Astrocyte (in vitro differentiated cells and primary cell): ENCODE measurements around the gene UST. TPM values are rescaled to one million over a fixed set of nuclear protein-coding genes. Genes with fewer than 3 reads are reported as not detected.

Source experiments
- DNase-seq: peaks from one replicate; pipeline ENCODE4 v3.0.0-alpha.2; 2010; ENCODE audit warnings: low read depth
- FAIRE-seq: peaks from 2 replicates; lab custom pipeline; 2011; peaks lifted over from hg19 to GRCh38; lab: Jason Lieb, UNC
- H2AFZ ChIP-seq: 2 replicates; pipeline ENCODE4 v1.6.0; 2012; ENCODE audit warnings: low read depth, low read length, inconsistent platforms
- H3K27ac ChIP-seq: 2 replicates; pipeline ENCODE4 v1.5.1; 2011; ENCODE audit warnings: low read depth, low read length, inconsistent platforms
- H3K27me3 ChIP-seq: 2 replicates; pipeline ENCODE4 v1.6.0; 2011; ENCODE audit warnings: low read length, inconsistent platforms; ENCODE audit not compliant: insufficient read depth
- H3K36me3 ChIP-seq: 2 replicates; pipeline ENCODE4 v1.5.1; 2011; ENCODE audit warnings: low read length, inconsistent platforms; ENCODE audit not compliant: insufficient read depth
- H3K4me1 ChIP-seq: 2 replicates; pipeline ENCODE4 v1.5.1; 2011; ENCODE audit warnings: low read length, inconsistent platforms; ENCODE audit not compliant: insufficient read depth
- H3K4me2 ChIP-seq: 2 replicates; pipeline ENCODE4 v1.6.0; 2012; ENCODE audit warnings: low read length, inconsistent platforms
- H3K4me3 ChIP-seq: 2 replicates; pipeline ENCODE4 v1.5.1; 2011; ENCODE audit warnings: low read depth, mild to moderate bottlenecking, low read length, inconsistent platforms; ENCODE audit not compliant: insufficient read depth
- H3K79me2 ChIP-seq: 2 replicates; pipeline ENCODE4 v1.6.0; 2012; ENCODE audit warnings: mild to moderate bottlenecking, low read length, inconsistent platforms; ENCODE audit not compliant: insufficient read depth
- H3K9ac ChIP-seq: 2 replicates; pipeline ENCODE4 v1.6.0; 2012; ENCODE audit warnings: mild to moderate bottlenecking, low read length, inconsistent platforms
- H3K9me3 ChIP-seq: 2 replicates; pipeline ENCODE4 v1.5.1; 2012; ENCODE audit warnings: low read depth, mild to moderate bottlenecking, low read length, inconsistent platforms; ENCODE audit not compliant: insufficient read depth
- H4K20me1 ChIP-seq: 2 replicates; pipeline ENCODE4 v1.6.0; 2012; ENCODE audit warnings: low read length, inconsistent platforms; ENCODE audit not compliant: insufficient read depth
- H3K27ac Mint-ChIP-seq: one replicate; pipeline ENCODE4 v1.8.0; 2021; ENCODE audit warnings: mild to moderate bottlenecking, mixed read lengths; ENCODE audit not compliant: unreplicated experiment
- H3K27me3 Mint-ChIP-seq: one replicate; pipeline ENCODE4 v1.8.0; 2021; ENCODE audit warnings: low read depth, mixed read lengths; ENCODE audit not compliant: unreplicated experiment
- H3K36me3 Mint-ChIP-seq: one replicate; pipeline ENCODE4 v1.8.0; 2021; ENCODE audit warnings: low read depth, mixed read lengths; ENCODE audit not compliant: unreplicated experiment
- H3K4me1 Mint-ChIP-seq: one replicate; pipeline ENCODE4 v1.8.0; 2021; ENCODE audit warnings: low read depth, mixed read lengths; ENCODE audit not compliant: unreplicated experiment
- H3K4me3 Mint-ChIP-seq: one replicate; pipeline ENCODE4 v1.8.0; 2021; ENCODE audit warnings: mild to moderate bottlenecking, moderate library complexity, mixed read lengths; ENCODE audit not compliant: unreplicated experiment
- H3K9me3 Mint-ChIP-seq: one replicate; pipeline ENCODE4 v1.8.0; 2021; ENCODE audit warnings: mild to moderate bottlenecking, mixed read lengths; ENCODE audit not compliant: unreplicated experiment
- CTCF ChIP-seq: IDR thresholded peaks from 2 replicates; pipeline ENCODE4 v1.5.1; 2011; ENCODE audit warnings: low read depth, mild to moderate bottlenecking, inconsistent platforms, low read length, moderate library complexity; ENCODE audit not compliant: insufficient read depth
- EZH2 ChIP-seq: IDR thresholded peaks from 2 replicates; pipeline ENCODE4 v1.6.1; 2012; ENCODE audit warnings: mild to moderate bottlenecking, low read length, inconsistent platforms; ENCODE audit not compliant: insufficient read depth
- total RNA-seq: library from RNA; stranded (reverse); gene quantifications from 2 replicates; pipeline ENCODE4 v1.2.1, GENCODE V29; 2021

Gene UST
- total RNA-seq, 1 donor from 2014 or later, result 15.3 TPM

DNA sequence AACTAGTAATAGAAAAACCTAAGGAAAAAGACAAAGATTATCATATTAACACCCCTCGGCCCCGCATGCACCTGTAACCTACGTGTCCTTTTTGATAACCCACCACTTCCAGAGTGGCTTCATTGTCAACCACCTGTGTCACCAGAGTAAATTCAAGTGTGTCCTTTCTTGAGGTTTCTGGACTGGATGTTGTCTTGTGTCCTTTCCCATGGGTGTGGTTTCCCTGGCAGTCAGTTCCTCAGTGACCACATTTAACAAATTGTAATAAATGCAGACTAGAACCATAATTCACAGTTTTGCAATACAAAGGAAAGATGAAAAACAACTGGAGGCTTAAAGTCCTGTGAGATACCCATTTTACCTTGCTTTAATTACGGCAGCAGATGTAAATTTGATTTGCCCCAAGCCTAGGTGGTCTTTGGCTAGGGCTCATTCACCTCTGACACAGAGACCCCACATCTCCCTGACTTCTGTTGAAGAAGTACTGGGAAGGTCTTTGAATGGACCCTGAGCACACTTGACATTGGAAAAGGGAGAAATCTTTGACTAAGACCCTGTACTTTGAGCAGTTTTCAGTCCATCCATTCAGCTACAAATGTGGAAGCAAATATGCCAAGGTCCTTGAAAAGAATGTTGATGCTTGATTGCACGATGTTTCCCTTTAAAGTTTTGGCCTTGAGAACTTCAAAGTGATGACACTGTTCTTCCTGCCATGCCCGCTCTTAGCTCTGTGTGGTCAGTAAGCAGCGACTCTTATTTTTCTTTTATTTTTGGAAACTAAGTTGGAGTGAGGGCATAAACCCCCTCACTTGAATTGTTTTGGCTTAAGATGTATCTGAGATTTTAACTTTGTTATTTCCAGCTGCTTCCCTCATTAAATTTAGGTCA is 232.4 kb downstream of the UST start:
- no peak for DNase-seq
- Histone ChIP-seq H3K4me3 (no peak overlapping the region), H3K27ac (no peak overlapping the region), H3K27me3 (no peaks in the 10 kb centered on the region), H3K9me3 (no peaks in the 10 kb centered on the region), H4K20me1 (no peaks in the 10 kb centered on the region), H2AFZ (no peak overlapping the region), H3K9ac (no peak overlapping the region), H3K36me3 (no peaks in the 10 kb centered on the region), H3K79me2 (no peaks in the 10 kb centered on the region), H3K4me2 (no peak overlapping the region), H3K4me1 (peaks cover 3% of the 10 kb centered on the region)
- Mint-ChIP-seq H3K27me3 (no peaks in the 10 kb centered on the region), H3K36me3 (peaks cover 9% of the 10 kb centered on the region), H3K4me1 (peaks cover 6% of the 10 kb centered on the region), H3K4me3 (no peak overlapping the region), H3K9me3 (peaks cover 3% of the 10 kb centered on the region), H3K27ac (no peak overlapping the region)
- peak; percentile 68 for FAIRE-seq
- TF ChIP-seq EZH2 (no peak), CTCF (no peak)

DNA sequence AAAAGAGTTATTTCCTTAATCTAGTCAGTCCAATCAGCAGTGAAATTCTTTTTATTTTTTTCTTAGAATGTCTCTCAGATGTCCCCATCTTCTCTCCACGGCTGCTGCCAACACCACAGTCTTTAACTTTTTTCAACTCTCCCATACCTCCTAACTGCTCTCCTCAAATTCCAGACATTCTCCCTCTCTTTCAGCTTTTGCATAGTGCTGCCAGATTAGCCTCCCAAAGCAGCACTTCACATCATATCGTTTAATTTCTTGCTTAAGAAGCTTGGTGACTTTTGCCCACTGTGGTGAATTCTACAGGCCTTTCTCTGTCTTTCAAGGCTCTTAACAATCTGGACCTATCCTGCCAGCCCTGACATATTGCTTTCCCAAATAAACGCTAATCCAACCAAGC is 233.4 kb downstream of the UST start:
- H3K4me1 Mint-ChIP-seq, result peaks cover 6% of the 10 kb centered on the region
- H2AFZ ChIP-seq, result no peak overlapping the region

More for the DNA sequence above, 233.4 kb downstream of the UST start:
- FAIRE-seq (no peak), DNase-seq (peak; percentile 40)
- H3K9me3 ChIP-seq, result no peaks in the 10 kb centered on the region
- H3K27me3 ChIP-seq, result no peaks in the 10 kb centered on the region
- H3K36me3 ChIP-seq, result no peaks in the 10 kb centered on the region
- Mint-ChIP-seq H3K27me3 (no peaks in the 10 kb centered on the region), H3K4me3 (no peak overlapping the region), H3K9me3 (peaks cover 3% of the 10 kb centered on the region), H3K27ac (no peak overlapping the region), H3K36me3 (peaks cover 9% of the 10 kb centered on the region)
- H3K27ac ChIP-seq, result no peak overlapping the region
- no peak for TF ChIP-seq CTCF
- no peak for TF ChIP-seq EZH2
- H3K4me1 ChIP-seq, result peaks cover 3% of the 10 kb centered on the region
- no peak overlapping the region for H3K9ac ChIP-seq
- H4K20me1 ChIP-seq, result no peaks in the 10 kb centered on the region
- no peaks in the 10 kb centered on the region for H3K79me2 ChIP-seq
- H3K4me3 ChIP-seq, result no peak overlapping the region
- no peak overlapping the region for H3K4me2 ChIP-seq
